Measurements from ENCODE around the gene MYO7A. TPM values are rescaled to one million over a fixed set of nuclear protein-coding genes. Genes with fewer than 3 reads are reported as not detected.

The MYO7A gene
- total RNA-seq, 2 donors from 2014 or later, result 1.4 to 5.0 TPM

DNA sequence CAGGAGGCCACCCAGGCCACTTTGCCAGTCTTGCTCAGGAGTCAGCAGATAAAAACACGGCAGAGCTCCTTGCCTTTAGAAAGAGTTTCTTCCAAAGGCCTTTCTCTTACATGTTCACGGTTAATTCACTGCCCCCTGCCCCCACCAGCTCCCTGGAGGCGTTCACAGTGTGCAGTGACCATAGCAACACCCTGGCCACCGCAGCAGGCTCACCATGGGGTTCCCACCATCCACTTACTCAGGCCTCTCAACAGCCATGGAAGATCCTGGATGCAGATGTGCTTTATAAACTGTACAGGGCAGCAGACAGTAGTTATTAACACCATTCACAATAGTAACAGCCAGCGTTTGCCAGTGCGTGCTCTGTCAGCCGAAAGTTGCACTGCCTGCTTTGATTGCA, 10.6 kb upstream of the MYO7A start:
- no peak for DNase-seq (ENCODE audit: low spot score)
- H3K36me3 ChIP-seq, result no peaks in the 10 kb centered on the region
- TF ChIP-seq, protein P1, sequence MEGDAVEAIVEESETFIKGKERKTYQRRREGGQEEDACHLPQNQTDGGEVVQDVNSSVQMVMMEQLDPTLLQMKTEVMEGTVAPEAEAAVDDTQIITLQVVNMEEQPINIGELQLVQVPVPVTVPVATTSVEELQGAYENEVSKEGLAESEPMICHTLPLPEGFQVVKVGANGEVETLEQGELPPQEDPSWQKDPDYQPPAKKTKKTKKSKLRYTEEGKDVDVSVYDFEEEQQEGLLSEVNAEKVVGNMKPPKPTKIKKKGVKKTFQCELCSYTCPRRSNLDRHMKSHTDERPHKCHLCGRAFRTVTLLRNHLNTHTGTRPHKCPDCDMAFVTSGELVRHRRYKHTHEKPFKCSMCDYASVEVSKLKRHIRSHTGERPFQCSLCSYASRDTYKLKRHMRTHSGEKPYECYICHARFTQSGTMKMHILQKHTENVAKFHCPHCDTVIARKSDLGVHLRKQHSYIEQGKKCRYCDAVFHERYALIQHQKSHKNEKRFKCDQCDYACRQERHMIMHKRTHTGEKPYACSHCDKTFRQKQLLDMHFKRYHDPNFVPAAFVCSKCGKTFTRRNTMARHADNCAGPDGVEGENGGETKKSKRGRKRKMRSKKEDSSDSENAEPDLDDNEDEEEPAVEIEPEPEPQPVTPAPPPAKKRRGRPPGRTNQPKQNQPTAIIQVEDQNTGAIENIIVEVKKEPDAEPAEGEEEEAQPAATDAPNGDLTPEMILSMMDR (IDR thresholded peaks at IDR 0.05), result no peak

DNA sequence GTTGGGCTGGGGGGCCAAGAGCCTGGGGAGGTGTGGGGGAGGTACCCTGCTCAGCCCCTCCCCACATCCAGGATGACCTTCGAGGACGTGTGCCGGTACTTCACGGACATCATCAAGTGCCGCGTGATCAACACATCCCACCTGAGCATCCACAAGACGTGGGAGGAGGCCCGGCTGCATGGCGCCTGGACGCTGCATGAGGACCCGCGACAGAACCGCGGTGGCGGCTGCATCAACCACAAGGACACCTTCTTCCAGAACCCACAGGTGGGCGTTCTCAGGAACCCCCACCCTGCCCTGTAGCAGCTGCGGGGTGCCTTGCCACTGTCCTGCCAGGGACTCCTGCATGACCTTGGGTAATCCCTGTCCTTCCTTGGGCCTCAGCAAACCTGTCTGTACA, 10.0 kb upstream of the MYO7A start:
- DNase-seq (ENCODE audit: low spot score), result no peak
- no peaks in the 10 kb centered on the region for H3K36me3 ChIP-seq

More for the DNA sequence above, 10.6 kb upstream of the MYO7A start:
- H3K4me3 ChIP-seq, result no peak overlapping the region
- no peaks in the 10 kb centered on the region for H3K9me3 ChIP-seq
- no peaks in the 10 kb centered on the region for H3K4me1 ChIP-seq
- no peaks in the 10 kb centered on the region for H3K27me3 ChIP-seq
- no peak overlapping the region for H3K27ac ChIP-seq

DNA sequence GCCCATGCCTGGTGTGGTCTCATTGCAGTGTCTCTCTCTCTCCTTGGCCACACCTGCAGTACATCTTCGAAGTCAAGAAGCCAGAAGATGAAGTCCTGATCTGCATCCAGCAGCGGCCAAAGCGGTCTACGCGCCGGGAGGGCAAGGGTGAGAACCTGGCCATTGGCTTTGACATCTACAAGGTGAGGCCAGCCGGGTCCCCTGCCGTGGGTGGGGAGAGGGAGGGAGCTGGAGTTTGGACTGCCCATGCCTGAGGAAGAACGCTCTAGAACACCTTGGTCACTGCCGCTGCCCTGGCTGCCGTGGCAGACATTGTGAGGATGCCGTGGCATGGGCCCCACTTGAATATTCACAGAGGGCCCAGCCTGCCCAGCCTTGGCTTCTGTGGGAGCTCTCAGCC, 9.1 kb upstream of the MYO7A start:
- Histone ChIP-seq H3K4me1 (no peaks in the 10 kb centered on the region), H3K27me3 (no peaks in the 10 kb centered on the region), H3K9me3 (no peaks in the 10 kb centered on the region), H3K27ac (no peak overlapping the region), H3K4me3 (no peak overlapping the region), H3K36me3 (no peaks in the 10 kb centered on the region)
- TF ChIP-seq, protein P1 (IDR thresholded peaks at IDR 0.05), result no peak
- no peak for DNase-seq (ENCODE audit: low spot score)

More for the DNA sequence above, 10.0 kb upstream of the MYO7A start:
- Histone ChIP-seq H3K27me3 (no peaks in the 10 kb centered on the region), H3K9me3 (no peaks in the 10 kb centered on the region), H3K27ac (no peak overlapping the region), H3K4me3 (no peak overlapping the region), H3K4me1 (no peaks in the 10 kb centered on the region)
- TF ChIP-seq, protein P1 (IDR thresholded peaks at IDR 0.05), result no peak

DNA sequence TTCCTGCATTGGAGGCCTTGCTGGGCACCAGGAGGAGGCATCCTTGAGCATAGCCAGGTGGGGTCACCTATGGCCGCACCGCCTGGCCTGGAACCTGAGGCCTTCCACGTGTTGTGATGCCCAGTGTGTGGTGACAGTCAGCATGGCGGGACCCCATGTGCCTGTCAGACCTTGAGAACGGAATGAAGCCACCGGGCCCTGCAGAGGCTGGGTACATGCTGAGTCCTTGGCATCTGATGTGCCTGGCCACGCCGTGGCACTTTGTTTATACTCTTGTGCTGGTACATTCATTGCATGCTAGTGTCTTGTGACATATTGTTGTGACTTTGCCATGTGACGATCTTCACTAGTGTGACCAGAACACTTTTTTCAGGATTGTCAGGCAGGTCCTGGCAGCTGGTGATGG, 8.5 kb upstream of the MYO7A start:
- no peaks in the 10 kb centered on the region for H3K9me3 ChIP-seq
- TF ChIP-seq, protein P1 (IDR thresholded peaks at IDR 0.05), result no peak
- no peaks in the 10 kb centered on the region for H3K36me3 ChIP-seq
- H3K27me3 ChIP-seq, result no peaks in the 10 kb centered on the region
- no peak for DNase-seq (ENCODE audit: low spot score)
- no peak overlapping the region for H3K27ac ChIP-seq
- H3K4me1 ChIP-seq, result no peaks in the 10 kb centered on the region
- H3K4me3 ChIP-seq, result no peak overlapping the region

DNA sequence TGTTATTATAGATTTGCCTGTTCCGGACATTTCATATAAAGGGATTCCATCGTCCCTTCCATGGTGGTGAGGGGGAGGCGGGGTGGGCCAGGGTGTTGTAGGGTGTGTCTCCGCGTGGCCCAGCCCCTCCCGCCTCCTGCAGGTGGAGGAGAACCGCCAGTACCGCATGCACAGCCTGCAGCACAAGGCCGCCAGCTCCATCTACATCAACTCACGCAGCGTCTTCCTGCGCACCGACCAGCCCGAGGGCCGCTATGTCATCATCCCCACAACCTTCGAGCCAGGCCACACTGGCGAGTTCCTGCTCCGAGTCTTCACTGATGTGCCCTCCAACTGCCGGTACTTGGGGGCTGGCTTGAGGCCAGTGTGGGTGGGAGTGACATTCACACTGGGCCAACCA, 7.5 kb upstream of the MYO7A start:
- DNase-seq (ENCODE audit: low spot score), result no peak
- H3K36me3 ChIP-seq, result no peaks in the 10 kb centered on the region

More for the DNA sequence above, 7.5 kb upstream of the MYO7A start:
- H3K27me3 ChIP-seq, result no peaks in the 10 kb centered on the region
- no peak overlapping the region for H3K4me3 ChIP-seq
- H3K27ac ChIP-seq, result no peak overlapping the region
- TF ChIP-seq, protein P1 (IDR thresholded peaks at IDR 0.05), result no peak
- H3K4me1 ChIP-seq, result no peaks in the 10 kb centered on the region
- no peaks in the 10 kb centered on the region for H3K9me3 ChIP-seq

All from right atrium auricular region (tissue), 2 donors.